PC-9 (cell line): ENCODE data around the gene DENND1A. TPM values are rescaled to one million over a fixed set of nuclear protein-coding genes. Genes with fewer than 3 reads are reported as not detected.

Experiments used
- BruUV-seq: library from RNA; stranded (reverse); fragments of 400-500 nt; replicated peaks from 2 replicates; lab custom pipeline; 2021; lab: Mats Ljungman, UMichigan
- CTCF ChIA-PET: fragments of 300-600 bp; sonication (Branson Sonifier 250); formaldehyde crosslinking; loops from one replicate; lab custom pipeline; 2022; ENCODE audit warnings: antibody characterized with exemption; lab: Charles Lee
- POLR2A ChIA-PET: fragments of 300-600 bp; sonication (Branson Sonifier 250); formaldehyde crosslinking; loops from one replicate; lab custom pipeline; 2022; ENCODE audit warnings: antibody characterized with exemption; ENCODE audit not compliant: unreplicated experiment; lab: Charles Lee
- DNase-seq, 2 experiments: peaks; one replicate each; pipeline versions ENCODE4 v3.0.0 to v3.0.0-alpha.2; 2015 to 2022; ENCODE audit warnings: mixed read lengths in 1 of 2
- H2AFZ ChIP-seq: fragments of 200-600 bp; sonication (generic); 2 replicates; pipeline ENCODE4 v1.8.1; 2017; ENCODE audit warnings: antibody characterized with exemption
- H3F3A ChIP-seq: fragments of 200-600 bp; sonication (generic); 2 replicates; pipeline ENCODE4 v1.8.1; 2017; ENCODE audit warnings: antibody characterized with exemption, mild to moderate bottlenecking, low read depth; ENCODE audit not compliant: insufficient read depth
- H3K27ac ChIP-seq: fragments of 200-600 bp; sonication (generic); 2 replicates; pipeline ENCODE4 v1.6.1; 2016; ENCODE audit warnings: mixed run types
- H3K27me3 ChIP-seq: fragments of 200-600 bp; sonication (generic); 2 replicates; pipeline ENCODE4 v1.6.1; 2016; ENCODE audit warnings: low read depth, mixed run types; ENCODE audit not compliant: insufficient read depth
- H3K36me3 ChIP-seq: fragments of 200-600 bp; sonication (generic); 2 replicates; pipeline ENCODE4 v1.6.1; 2016; ENCODE audit warnings: low read depth, mixed run types
- H3K4me1 ChIP-seq: fragments of 200-600 bp; sonication (generic); replicated peaks from 2 replicates; pipeline ENCODE4 v1.6.1; 2016; ENCODE audit warnings: mixed run types; ENCODE audit not compliant: insufficient read depth
- H3K4me2 ChIP-seq: fragments of 200-600 bp; sonication (generic); 2 replicates; pipeline ENCODE4 v1.6.1; 2017; ENCODE audit warnings: mixed run types
- H3K4me3 ChIP-seq: fragments of 200-600 bp; sonication (generic); 2 replicates; pipeline ENCODE4 v1.6.1; 2016; ENCODE audit warnings: mixed run types
- H3K79me2 ChIP-seq: fragments of 200-600 bp; sonication (generic); 2 replicates; pipeline ENCODE4 v1.6.1; 2017; ENCODE audit warnings: low read depth, mixed run types
- H3K9me2 ChIP-seq: fragments of 200-600 bp; sonication (generic); 2 replicates; pipeline ENCODE4 v1.8.1; 2017; ENCODE audit warnings: mild to moderate bottlenecking; ENCODE audit not compliant: insufficient read depth
- H3K9me3 ChIP-seq: fragments of 200-600 bp; sonication (generic); 2 replicates; pipeline ENCODE4 v1.8.1; 2016; ENCODE audit warnings: low read depth; ENCODE audit not compliant: insufficient read depth
- H4K20me1 ChIP-seq: fragments of 200-600 bp; sonication (generic); 2 replicates; pipeline ENCODE4 v1.8.1; 2017; ENCODE audit not compliant: insufficient read depth
- EZH2 ChIP-seq: fragments of 200-600 bp; sonication (generic); IDR thresholded peaks from 2 replicates; pipeline ENCODE4 v1.8.0; 2017; ENCODE audit warnings: antibody characterized with exemption, low read depth
- intact Hi-C: fragments of 100-400 bp; cut with micrococcal nuclease; formaldehyde crosslinking; loops from one replicate; pipeline ENCODE4 v1.10.0; 2022; ENCODE audit not compliant: unreplicated experiment
- total RNA-seq: library from RNA; stranded (reverse); gene quantifications from 2 replicates; pipeline ENCODE4 v1.2.3, GENCODE V29; 2021
- TF ChIP-seq, protein P1 (sequence below): fragments of 200-600 bp; sonication (generic); conservative IDR thresholded peaks from 2 replicates; pipeline ENCODE4 v1.6.1; 2017; ENCODE audit warnings: mixed run types, antibody characterized with exemption, mild to moderate bottlenecking, moderate library complexity

DENND1A gene
- total RNA-seq, 1 experiment from 2014 or later = 37.7 TPM

DNA sequence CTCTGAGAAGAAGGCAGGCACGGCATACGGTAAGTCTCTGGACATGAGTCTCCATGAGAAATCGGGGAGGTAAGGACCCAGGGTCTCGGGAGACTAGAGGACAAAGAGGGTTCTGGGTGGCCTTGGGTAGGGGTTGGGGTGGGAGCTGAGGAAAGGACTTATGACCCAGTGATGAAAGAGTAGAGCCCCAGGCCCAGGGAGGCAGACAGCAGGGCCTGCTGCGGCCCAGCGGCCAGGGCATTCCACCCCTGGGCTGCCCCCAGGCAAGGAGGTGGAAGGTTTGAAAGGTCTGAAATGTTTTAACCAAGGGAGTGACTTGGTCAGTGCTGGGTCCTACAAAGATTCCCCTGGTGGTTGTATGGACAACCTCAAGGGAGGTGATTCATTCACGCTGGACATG is 484.8 kb downstream of the DENND1A start:
- no peak overlapping the region for H3K4me3 ChIP-seq
- no peaks in the 10 kb centered on the region for H3K27me3 ChIP-seq
- no peak overlapping the region for H2AFZ ChIP-seq
- H3K4me2 ChIP-seq = no peak overlapping the region
- H3K36me3 ChIP-seq = no peaks in the 10 kb centered on the region
- H3K27ac ChIP-seq = no peak overlapping the region
- H3K4me1 ChIP-seq = no peaks in the 10 kb centered on the region
- TF ChIP-seq EZH2 = no peak
- TF ChIP-seq, protein P1, sequence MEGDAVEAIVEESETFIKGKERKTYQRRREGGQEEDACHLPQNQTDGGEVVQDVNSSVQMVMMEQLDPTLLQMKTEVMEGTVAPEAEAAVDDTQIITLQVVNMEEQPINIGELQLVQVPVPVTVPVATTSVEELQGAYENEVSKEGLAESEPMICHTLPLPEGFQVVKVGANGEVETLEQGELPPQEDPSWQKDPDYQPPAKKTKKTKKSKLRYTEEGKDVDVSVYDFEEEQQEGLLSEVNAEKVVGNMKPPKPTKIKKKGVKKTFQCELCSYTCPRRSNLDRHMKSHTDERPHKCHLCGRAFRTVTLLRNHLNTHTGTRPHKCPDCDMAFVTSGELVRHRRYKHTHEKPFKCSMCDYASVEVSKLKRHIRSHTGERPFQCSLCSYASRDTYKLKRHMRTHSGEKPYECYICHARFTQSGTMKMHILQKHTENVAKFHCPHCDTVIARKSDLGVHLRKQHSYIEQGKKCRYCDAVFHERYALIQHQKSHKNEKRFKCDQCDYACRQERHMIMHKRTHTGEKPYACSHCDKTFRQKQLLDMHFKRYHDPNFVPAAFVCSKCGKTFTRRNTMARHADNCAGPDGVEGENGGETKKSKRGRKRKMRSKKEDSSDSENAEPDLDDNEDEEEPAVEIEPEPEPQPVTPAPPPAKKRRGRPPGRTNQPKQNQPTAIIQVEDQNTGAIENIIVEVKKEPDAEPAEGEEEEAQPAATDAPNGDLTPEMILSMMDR = no peak
- no peak for DNase-seq
- peaks cover 6% of the 10 kb centered on the region; the same call in 1 of the 2 replicates for H4K20me1 ChIP-seq
- intact Hi-C loops = no loop called here
- no peaks in the 10 kb centered on the region for H3K79me2 ChIP-seq
- H3K9me3 ChIP-seq = no peaks in the 10 kb centered on the region
- no peaks in the 10 kb centered on the region for H3F3A ChIP-seq
- POLR2A ChIA-PET = no interaction called here
- BruUV-seq = no TSS peak
- CTCF ChIA-PET = no interaction called here
- no peaks in the 10 kb centered on the region for H3K9me2 ChIP-seq

DNA sequence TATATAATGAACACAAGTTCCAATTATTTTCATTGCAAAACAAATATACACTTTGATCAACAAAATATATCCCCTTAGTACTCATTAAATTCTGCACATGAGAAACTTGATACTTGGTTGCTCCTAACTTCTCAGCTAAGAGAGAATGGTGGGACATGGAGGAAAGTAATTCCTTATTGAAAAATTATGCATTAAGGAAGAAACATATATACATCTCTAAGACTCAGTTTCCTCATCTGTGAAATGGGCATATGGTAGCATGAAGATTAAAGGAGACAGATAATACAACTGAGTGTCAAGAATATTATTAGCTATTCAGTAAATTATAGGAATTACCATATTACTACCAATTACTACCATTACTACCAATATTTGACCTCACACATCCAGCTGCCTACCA is 488.2 kb downstream of the DENND1A start:
- POLR2A ChIA-PET = no interaction called here
- Histone ChIP-seq H4K20me1 (peaks cover 6% of the 10 kb centered on the region; the same call in 1 of the 2 replicates), H3K27me3 (no peaks in the 10 kb centered on the region), H3K36me3 (no peaks in the 10 kb centered on the region), H3F3A (no peaks in the 10 kb centered on the region), H3K27ac (no peak overlapping the region), H3K4me3 (no peak overlapping the region), H3K9me2 (no peaks in the 10 kb centered on the region), H3K4me2 (no peak overlapping the region), H3K79me2 (no peaks in the 10 kb centered on the region), H3K9me3 (no peaks in the 10 kb centered on the region), H2AFZ (no peak overlapping the region), H3K4me1 (no peaks in the 10 kb centered on the region)
- TF ChIP-seq, protein P1 = no peak
- TF ChIP-seq EZH2 = no peak
- DNase-seq = no peak
- CTCF ChIA-PET = no interaction called here
- intact Hi-C loops = no loop called here
- BruUV-seq = no TSS peak

DNA sequence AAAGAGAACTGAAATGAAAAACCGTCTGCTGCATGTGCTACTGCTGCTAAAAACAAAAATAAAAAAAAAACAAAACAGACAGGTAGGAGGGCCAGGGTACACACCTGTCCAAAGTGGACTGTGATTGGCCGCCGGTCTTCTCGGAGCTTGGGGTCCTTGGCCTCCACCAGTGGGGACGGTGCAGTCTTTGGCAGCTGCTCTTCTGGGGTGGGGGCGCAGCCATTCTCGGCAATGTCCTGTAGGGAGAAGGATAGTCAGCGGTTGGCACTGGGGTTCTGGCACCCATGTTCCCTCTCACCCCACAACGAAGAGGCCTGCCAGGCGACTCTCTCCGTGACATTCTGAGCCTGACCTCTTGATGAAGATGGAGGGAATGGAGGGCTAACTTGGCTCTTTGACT is 489.7 kb downstream of the DENND1A start:
- TF ChIP-seq EZH2 = no peak
- TF ChIP-seq, protein P1 = no peak
- no peaks in the 10 kb centered on the region for H3K27me3 ChIP-seq
- no peak overlapping the region for H3K4me3 ChIP-seq
- peaks cover 6% of the 10 kb centered on the region; the same call in 1 of the 2 replicates for H4K20me1 ChIP-seq
- no peaks in the 10 kb centered on the region for H3K4me1 ChIP-seq
- no TSS peak for BruUV-seq
- no peak overlapping the region for H3K4me2 ChIP-seq
- H2AFZ ChIP-seq = no peak overlapping the region
- ChIA-PET POLR2A (no interaction called here), CTCF (no interaction called here)
- H3F3A ChIP-seq = no peaks in the 10 kb centered on the region
- H3K9me2 ChIP-seq = no peaks in the 10 kb centered on the region
- intact Hi-C loops = no loop called here
- no peak overlapping the region for H3K27ac ChIP-seq
- no peaks in the 10 kb centered on the region for H3K9me3 ChIP-seq
- no peaks in the 10 kb centered on the region for H3K36me3 ChIP-seq
- no peaks in the 10 kb centered on the region for H3K79me2 ChIP-seq
- DNase-seq = no peak
